Stimulated activated CD4-positive, alpha-beta T cell treated with anti-CD3 and anti-CD28 coated beads, Interleukin-15, amount 100 ng/mL, for 24 hours (primary cell): ENCODE data around the gene CLDN2.

Source experiments
- DNase-seq: peaks from one replicate; pipeline ENCODE4 v3.0.0-alpha.2; 2020

CLDN2 gene

DNA sequence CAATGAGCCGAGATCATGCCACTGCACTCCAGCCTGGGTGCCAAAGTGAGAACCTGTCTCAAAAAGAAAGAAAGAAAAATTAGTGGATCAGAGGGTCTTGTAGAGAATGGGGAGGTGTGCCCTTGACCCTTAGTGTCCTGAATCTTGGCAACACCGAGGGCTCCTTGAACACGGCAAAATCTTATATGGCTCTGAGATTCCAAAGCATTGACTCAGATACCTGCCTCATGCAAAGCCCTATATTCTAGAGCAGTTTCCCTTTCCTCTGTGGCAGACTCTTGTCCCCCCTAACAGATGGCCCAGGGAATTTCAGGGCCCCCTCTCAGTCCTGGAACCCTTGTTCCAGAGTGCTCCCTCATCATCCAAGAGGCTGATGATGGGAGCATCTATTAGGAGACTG is 6.8 kb downstream of the CLDN2 start:
- no peak for DNase-seq

DNA sequence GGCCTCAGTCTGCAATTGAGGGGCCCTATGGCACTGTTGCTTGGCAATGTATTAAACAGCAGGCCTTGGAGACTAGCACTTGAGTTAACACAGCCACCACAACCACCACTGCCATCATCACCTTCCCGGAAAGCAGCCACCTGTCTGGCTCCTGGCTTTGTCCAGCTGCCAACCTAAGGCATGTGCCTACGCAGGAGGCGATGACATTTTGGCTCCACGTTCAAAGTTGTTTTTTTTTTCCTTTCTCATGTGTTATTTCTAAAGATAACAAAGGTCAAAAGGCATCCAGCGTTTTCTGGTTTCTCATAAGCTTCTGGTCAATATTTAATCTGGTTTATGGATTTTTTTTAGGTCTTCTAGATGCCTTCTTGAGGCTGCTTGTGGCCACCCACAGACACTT is 7.5 kb downstream of the CLDN2 start:
- DNase-seq = no peak

GRCh38 chrX:106928227-106928626 is 8.0 kb downstream of the CLDN2 start:
- DNase-seq = no peak

GRCh38 chrX:106931831-106932491 is 11.8 kb downstream of the CLDN2 start:
- no peak for DNase-seq

GRCh38 chrX:106932492-106932923 is 12.3 kb downstream of the CLDN2 start:
- no peak for DNase-seq

DNA sequence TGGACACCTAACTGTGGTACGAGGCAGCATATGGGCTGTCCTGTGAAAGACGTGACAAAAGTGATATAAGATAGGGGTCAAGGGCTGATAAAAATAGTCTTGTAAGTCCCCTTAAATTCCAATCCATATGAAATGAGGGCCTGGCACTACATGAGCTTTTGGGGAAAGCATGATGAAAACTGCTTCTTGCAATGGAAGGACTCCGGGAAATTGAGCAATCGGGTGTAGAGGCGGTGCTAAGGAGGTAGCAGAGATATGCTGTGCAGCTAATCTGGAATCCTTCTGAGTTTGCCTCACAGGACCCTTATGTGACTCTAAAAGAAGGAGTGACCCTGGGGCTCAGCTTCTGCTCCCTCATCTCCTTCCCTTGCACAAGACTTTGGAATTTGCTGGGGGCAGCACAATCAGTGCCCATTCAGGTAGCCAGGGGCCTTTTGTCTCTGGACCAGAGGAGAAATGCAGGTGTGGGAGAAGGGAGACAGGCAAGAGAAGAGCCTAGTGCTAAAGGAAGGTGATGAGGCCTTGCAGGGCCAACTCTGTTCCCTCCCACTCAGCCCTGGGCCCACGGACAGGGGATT is 12.8 kb downstream of the CLDN2 start:
- DNase-seq = no peak

DNA sequence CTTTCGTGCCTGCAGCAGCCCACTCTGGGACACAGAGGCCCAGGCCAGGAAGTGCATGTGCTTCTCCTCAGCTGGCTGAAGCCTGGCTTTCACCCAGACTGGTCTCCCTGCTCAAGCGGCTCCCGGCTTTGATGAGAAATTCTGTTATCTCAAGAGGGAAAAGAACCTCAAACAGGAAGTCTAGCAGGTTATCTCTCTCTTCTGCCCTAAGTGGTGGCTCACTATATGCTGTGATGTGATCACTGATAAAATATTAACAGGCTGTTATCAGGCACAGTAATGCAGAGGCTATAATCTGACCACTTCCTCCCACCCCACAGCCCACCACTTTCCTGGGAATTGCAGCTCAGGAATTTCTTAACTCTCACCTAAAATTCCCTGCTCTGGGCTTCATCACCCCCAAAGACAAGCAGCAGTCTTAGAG is 13.3 kb downstream of the CLDN2 start:
- no peak for DNase-seq

GRCh38 chrX:106935175-106935574 is 15.0 kb downstream of the CLDN2 start:
- no peak for DNase-seq

GRCh38 chrX:106936246-106936645 is 16.0 kb downstream of the CLDN2 start:
- DNase-seq = no peak

GRCh38 chrX:106939566-106939965 is 19.4 kb downstream of the CLDN2 start:
- no peak for DNase-seq

DNA sequence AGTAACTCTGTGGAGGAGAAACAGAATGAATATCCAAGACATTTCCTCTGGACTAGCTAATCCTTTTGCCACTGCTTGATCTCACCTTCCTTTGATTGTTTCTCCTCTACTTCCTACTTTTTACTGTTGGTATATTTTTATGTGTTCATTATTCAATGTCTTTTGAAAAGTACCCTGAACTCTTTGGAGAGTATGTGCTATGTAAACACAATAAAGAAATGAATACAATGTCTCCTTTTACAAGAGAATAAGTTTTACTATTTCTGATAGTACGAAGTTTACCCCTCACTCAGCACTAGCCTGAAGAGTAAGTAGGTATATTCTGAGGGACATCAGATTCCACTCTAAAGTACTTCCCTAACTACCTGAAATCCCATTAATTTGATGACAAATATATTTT is 19.9 kb downstream of the CLDN2 start:
- DNase-seq = no peak

GRCh38 chrX:106946464-106946863 is 26.3 kb downstream of the CLDN2 start:
- no peak for DNase-seq

DNA sequence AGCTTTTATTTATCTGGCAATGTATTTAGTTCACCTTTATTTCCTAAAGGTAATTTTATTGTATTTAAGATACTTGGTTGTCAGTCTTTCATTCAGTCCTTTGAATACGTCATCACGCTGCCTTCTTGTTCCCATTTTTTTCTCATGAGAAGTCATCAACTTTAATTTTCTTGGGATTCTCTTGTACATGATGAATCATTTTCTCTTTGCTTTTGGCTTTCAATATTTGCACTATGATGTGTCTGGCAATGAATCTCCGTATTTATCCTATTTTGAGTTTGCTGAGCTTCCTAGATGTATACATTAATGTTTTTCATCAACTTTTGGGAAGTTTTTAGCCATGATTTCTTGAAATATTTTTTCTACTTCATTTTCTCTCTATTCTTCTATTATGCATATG is 28.4 kb downstream of the CLDN2 start:
- DNase-seq = no peak

- DNase-seq = no peak
Observed at GRCh38 chrX:106949366-106949765, 29.2 kb downstream of the CLDN2 start.

GRCh38 chrX:106950381-106950780 is 30.2 kb downstream of the CLDN2 start:
- no peak for DNase-seq

GRCh38 chrX:106951230-106951629 is 31.0 kb downstream of the CLDN2 start:
- no peak for DNase-seq

DNA sequence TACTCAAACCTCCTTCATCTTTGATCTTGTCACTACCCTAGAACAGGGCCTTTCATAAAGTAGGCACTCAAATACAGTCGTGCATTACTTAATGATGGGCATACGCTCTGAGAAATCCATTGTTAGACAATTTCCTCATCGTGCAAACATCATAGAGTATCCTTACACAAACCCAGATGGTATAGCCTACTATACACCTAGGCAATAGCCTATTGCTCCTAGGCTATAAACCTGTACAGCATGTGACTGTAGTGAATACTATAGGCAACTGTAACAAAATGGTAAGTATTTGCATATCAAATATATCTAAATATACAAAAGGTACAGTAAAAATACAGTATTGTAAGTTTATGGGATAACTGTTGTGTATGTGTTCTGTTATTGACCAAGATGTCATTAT is 31.9 kb downstream of the CLDN2 start:
- DNase-seq = no peak

GRCh38 chrX:106952538-106952937 is 32.3 kb downstream of the CLDN2 start:
- DNase-seq = no peak

- no peak for DNase-seq
Observed at GRCh38 chrX:106952988-106953387, 32.8 kb downstream of the CLDN2 start.

DNA sequence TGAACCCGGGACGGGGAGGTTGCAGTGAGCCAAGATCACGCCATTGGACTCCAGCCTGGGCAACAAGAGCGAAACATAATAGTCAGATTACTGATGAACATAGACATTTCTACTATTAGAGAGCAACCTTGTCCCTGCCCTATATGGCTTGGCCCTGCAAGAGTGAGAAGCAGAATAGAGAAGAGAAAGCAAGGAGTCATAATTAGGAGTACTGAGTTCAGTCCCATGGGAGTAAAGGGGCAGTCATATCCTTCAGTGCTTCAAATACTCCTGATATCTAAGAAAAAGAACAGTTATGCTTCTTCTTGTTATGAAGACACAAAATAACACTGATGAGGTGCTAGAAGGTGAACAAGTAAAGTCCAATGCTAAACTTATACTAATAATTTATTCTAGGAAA is 33.8 kb downstream of the CLDN2 start:
- no peak for DNase-seq

GRCh38 chrX:106955004-106955772 is 35.0 kb downstream of the CLDN2 start:
- no peak for DNase-seq

- no peak for DNase-seq
Observed at GRCh38 chrX:106957856-106958255, 37.7 kb downstream of the CLDN2 start.

DNA sequence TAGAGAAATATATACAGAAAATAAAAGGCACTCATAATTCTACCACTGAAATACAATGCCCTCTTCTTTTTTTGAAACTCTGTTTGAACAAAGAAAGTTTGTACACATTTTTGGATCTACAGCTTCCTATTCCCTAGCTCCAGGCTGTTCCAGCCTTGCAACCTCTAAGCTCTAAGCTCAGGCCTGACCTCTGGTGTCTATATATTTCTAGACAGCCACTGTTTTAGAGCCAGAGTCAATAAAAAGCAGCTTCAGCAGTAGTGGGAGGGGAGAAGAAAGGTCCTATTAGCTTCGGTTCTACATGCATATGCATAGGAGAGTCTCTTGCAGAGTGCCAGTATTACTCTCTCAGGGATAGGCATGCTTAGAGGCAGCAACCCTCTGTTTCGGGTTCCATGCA is 39.7 kb downstream of the CLDN2 start:
- DNase-seq = no peak

DNA sequence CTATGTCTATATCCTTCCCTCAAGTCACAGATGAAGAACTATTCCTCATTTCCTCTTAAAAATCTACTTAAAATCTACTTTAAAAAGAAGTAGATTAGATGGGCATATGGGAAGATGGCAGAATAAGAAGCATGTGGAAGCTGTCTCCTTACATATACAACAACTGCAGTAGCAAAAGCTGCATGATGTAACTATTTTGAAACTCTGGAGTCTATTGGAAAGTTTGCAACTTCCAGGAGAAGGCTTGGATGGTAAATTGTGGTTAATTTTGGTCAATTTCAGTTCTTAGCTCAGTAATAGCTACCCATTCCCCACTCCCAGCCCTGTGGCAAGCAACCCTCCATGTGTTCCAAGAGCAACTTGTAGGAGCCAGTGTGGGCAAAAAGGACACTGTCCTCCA is 42.9 kb downstream of the CLDN2 start:
- no peak for DNase-seq
